Bronchial epithelial cell (primary cell): ENCODE measurements around the gene BRI3. TPM values are rescaled to one million over a fixed set of nuclear protein-coding genes. Genes with fewer than 3 reads are reported as not detected.
A peak's percentile ranks its signal among the peaks of the same experiment; 100 is the strongest.

Source experiments
- DNase-seq: peaks from one replicate; pipeline ENCODE4 v3.0.0-alpha.2; 2010; ENCODE audit warnings: low read depth
- FAIRE-seq: peaks from 2 replicates; lab custom pipeline; 2011; peaks lifted over from hg19 to GRCh38; lab: Jason Lieb, UNC
- H3K27me3 ChIP-seq: 2 replicates; pipeline ENCODE4 v1.5.1; 2011; ENCODE audit warnings: low read length; ENCODE audit not compliant: control insufficient read depth, insufficient read depth
- H3K36me3 ChIP-seq: 2 replicates; pipeline ENCODE4 v1.5.1; 2011; ENCODE audit warnings: low read length; ENCODE audit not compliant: control insufficient read depth, insufficient read depth
- H3K4me3 ChIP-seq: 2 replicates; pipeline ENCODE4 v1.5.1; 2011; ENCODE audit warnings: mild to moderate bottlenecking, low read depth, low read length, control low read depth
- total RNA-seq: library from RNA; depleted of rRNA; stranded (reverse); fragments of >200 nt; gene quantifications from 2 replicates; pipeline ENCODE4 v1.2.1, GENCODE V29; 2014
- TF ChIP-seq, protein P1 (sequence below): IDR thresholded peaks from 2 replicates; pipeline ENCODE4 v1.5.1; 2011; ENCODE audit warnings: mild to moderate bottlenecking, moderate library complexity, low read length, control low read depth, inconsistent platforms; ENCODE audit not compliant: insufficient read depth, severe bottlenecking

Gene BRI3
- total RNA-seq, 1 donor from 2014 or later: 53.7 TPM

DNA sequence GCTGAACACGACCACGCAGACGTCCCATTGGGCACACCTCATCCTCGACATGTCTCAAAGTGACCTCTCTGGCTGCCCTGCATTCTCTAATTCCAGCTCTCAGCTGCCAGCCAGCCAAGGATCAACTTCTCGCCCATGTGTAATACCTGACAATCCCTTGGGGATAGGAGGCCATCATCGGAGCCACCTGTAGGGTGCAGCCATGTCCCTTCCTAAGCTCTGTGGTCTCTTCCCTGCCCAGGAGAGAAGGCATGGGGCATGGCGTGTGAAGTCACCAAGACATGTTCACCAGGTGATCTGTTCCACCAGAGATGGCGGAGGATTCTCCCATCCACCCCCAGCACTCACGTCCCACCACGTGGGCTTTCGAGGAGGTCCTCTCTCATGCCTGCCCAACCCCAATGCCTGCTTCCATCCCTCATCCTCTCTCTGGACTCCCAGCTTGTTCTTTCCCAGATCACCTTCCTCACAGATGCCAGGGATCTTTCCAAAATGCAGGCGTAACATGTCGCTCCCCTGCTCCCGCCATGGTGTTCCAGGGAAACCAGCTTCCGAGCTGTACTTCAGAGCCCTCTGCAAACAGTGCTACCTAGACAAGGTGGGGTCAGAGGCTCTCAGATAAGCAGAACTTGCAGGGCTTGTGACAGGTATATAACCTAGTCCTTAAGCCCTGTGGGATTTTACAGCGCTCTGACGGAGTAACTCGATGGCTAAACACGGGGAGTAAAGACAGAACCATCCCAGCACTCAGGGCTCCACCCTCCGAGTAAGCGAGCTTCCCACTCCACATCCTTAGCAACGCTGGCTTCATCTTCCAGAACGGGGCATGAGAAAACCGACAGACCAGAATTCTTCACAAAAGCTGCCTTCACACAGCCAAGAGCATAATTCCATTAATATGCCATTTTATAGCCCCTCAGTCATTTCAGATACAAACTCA, 41.1 kb downstream of the BRI3 start:
- DNase-seq: no peak
- peak; percentile 55 for FAIRE-seq
- peaks cover 6% of the 10 kb centered on the region for H3K36me3 ChIP-seq
- H3K4me3 ChIP-seq: no peak overlapping the region
- no peaks in the 10 kb centered on the region for H3K27me3 ChIP-seq
- TF ChIP-seq, protein P1, sequence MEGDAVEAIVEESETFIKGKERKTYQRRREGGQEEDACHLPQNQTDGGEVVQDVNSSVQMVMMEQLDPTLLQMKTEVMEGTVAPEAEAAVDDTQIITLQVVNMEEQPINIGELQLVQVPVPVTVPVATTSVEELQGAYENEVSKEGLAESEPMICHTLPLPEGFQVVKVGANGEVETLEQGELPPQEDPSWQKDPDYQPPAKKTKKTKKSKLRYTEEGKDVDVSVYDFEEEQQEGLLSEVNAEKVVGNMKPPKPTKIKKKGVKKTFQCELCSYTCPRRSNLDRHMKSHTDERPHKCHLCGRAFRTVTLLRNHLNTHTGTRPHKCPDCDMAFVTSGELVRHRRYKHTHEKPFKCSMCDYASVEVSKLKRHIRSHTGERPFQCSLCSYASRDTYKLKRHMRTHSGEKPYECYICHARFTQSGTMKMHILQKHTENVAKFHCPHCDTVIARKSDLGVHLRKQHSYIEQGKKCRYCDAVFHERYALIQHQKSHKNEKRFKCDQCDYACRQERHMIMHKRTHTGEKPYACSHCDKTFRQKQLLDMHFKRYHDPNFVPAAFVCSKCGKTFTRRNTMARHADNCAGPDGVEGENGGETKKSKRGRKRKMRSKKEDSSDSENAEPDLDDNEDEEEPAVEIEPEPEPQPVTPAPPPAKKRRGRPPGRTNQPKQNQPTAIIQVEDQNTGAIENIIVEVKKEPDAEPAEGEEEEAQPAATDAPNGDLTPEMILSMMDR: peak; percentile 13

DNA sequence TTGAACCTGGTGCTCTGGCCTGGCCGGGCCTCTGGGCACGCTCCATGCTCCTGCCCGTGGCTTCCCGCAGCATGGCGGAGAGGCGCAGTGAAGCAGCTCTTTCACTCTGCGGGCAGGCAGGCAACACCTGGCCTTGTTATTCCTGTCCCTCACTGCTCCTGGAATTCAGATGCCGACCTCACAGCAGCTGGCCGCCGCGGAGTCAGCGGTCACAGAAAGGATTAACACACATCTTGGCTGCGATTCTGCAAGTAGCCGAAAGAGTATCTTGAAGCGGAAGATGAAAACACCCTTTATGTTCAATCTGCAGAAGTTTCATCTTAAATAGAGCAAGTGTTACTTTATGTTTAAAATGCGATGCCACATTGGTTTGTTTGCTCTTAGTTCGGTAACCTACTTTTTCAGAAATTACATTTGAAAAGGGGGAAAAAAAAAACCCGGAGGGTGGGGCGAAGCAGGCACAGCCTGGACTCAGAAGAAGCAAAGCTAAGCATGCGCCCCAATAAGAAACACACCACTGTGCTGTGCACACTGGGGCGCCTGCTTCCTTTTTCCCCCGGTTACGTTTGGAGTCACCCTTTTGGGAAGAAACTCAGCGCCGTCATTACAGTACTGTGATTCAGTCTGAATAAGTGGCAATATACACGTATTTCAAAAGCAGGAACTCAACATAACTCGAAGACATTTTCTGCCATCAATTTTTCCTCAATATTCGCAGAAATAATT, 42.3 kb downstream of the BRI3 start:
- no peak for FAIRE-seq
- Histone ChIP-seq H3K36me3 (peaks cover 10% of the 10 kb centered on the region), H3K27me3 (no peaks in the 10 kb centered on the region), H3K4me3 (no peak overlapping the region)
- DNase-seq: no peak
- TF ChIP-seq, protein P1: no peak

DNA sequence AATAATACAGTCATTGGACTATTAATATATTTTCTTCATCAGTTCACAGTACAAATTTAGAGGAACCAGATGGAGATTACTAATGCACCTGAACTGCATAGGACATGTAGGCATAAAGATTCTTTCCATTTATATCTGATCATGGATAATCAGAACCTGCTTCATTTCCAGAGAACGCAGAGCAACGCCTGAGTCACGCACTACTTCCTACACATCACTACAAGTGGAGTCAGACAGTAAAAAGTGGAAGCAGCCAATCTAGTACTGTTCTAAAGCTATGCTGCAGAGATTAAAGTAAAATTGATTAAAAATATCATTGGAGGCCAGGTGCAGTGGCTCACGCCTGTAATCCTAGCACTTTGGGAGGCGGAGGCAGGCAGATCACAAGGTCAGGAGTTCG, 43.3 kb downstream of the BRI3 start:
- TF ChIP-seq, protein P1: no peak
- no peak for DNase-seq
- H3K4me3 ChIP-seq: no peak overlapping the region

DNA sequence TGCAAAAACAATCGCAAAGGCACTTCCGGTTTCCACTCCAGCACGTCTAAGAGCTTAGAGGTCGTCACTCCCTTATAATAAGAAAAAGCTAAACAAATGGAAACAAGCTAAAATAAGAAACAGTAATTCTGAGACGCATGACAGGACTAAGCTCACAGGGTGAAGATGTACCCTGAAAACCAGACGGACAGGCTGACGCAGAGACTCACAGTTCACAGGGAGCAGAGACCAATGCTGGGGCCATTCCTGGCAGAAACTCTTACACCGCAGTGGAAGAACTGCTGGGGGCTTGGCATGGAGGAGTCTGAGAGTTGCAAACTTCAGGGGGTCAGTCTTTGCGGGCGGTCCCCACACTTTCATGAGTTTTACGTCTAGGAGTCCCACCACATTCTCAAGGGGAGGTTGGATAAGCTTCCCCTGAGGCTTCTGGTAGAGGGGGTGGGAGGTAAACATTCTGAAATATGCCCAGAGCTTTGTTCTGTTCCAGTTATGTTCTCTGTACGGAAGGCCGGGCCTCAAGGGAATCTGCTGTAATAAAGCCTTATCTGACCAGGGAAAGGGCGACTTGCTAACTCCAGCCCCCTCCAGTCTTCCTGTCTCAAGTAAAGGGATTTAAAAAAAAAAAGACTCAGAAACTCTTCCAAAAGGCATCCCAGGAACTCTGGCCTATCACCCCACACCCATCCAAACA, 47.8 kb downstream of the BRI3 start:
- H3K4me3 ChIP-seq: no peak overlapping the region
- peaks cover 6% of the 10 kb centered on the region for H3K36me3 ChIP-seq
- FAIRE-seq: no peak
- no peaks in the 10 kb centered on the region for H3K27me3 ChIP-seq
- DNase-seq: no peak
- TF ChIP-seq, protein P1: no peak

More for the DNA sequence above, 43.3 kb downstream of the BRI3 start:
- no peaks in the 10 kb centered on the region for H3K27me3 ChIP-seq
- peaks cover 9% of the 10 kb centered on the region for H3K36me3 ChIP-seq
- FAIRE-seq: no peak

DNA sequence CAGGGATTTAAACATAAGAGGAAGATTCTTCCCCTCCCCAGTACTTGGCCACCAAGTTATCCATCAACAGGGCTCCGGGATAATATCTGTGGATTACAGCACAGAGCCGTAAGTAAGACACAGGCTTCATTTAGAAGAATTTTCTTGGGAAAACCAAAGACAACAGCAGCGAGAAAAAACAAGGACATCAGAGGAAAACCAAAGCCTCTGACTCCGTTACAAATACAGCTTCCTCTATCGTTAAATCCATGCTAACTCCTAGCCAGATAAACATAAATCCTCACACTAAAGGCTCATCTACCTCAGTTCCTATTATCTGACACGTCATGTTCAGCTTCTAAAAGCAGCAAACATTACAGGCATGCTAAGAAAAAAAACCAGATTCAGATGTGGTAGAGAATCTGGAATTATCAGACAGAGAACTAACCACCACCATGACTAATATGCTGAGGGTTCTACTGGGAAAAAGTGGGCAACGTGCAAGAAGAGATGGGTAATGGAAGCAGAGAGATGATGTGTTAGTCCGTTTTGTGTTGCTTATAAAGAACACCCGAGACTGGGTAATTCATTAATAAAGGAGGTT, 48.4 kb downstream of the BRI3 start:
- no peaks in the 10 kb centered on the region for H3K27me3 ChIP-seq
- DNase-seq: no peak
- peaks cover 6% of the 10 kb centered on the region for H3K36me3 ChIP-seq
- TF ChIP-seq, protein P1: no peak
- H3K4me3 ChIP-seq: no peak overlapping the region
- FAIRE-seq: no peak
